ENCODE data around the gene SYT14.

Gene SYT14

DNA sequence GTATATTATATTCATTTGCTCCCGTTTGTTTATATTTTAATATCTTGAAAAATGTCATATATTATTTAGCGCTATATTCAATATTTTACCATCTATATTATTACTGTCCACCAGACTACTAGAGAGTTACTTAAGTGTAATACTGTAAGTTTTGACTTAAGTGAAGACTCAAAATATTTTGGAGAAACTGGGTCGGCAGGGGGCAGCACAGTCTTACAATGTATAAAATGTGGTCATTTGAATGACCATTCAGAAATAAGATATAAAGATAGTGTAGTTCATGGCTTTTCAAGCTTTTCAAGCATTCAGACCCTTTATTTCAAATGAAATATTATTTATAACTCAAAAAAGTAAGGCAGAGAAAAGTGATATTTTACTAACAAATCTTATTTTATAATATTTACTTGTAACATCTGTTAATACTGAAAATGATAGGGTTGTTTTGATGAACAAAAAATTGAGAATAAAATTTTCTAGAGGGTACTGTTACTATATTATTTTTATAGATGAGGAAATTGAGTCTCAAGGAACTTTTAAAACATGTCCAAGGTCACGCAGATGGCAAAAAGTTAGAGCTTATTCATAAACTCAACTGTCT lies 205.5 kb downstream of the SYT14 start:
- POLR2A ChIA-PET, result interaction anchor here (1.3 kb wide), 1 partner anchor 151 kb away, joined by 3 read pairs; no protein-coding TSS in a partner anchor
- no peak for TF ChIP-seq TARDBP (IDR thresholded peaks at IDR 0.05)
- no peak for TF ChIP-seq ZNF384 (IDR thresholded peaks at IDR 0.05)
- TF ChIP-seq L3MBTL2 (conservative IDR thresholded peaks at IDR 0.05), result no peak
- no peak for TF ChIP-seq FOXM1 (IDR thresholded peaks at IDR 0.05; ENCODE audit: borderline replicate concordance)
- TF ChIP-seq, protein P1, sequence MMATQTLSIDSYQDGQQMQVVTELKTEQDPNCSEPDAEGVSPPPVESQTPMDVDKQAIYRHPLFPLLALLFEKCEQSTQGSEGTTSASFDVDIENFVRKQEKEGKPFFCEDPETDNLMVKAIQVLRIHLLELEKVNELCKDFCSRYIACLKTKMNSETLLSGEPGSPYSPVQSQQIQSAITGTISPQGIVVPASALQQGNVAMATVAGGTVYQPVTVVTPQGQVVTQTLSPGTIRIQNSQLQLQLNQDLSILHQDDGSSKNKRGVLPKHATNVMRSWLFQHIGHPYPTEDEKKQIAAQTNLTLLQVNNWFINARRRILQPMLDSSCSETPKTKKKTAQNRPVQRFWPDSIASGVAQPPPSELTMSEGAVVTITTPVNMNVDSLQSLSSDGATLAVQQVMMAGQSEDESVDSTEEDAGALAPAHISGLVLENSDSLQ (IDR thresholded peaks at IDR 0.05), result no peak
- no peak for TF ChIP-seq FOXK2 (IDR thresholded peaks at IDR 0.05)
- no peak for TF ChIP-seq ELF4 (IDR thresholded peaks at IDR 0.05)
- no peak for TF ChIP-seq SUZ12 (IDR thresholded peaks at IDR 0.05)
- TF ChIP-seq FOXA1 (IDR thresholded peaks at IDR 0.05), result no peak
- TF ChIP-seq HDGF (IDR thresholded peaks at IDR 0.05; ENCODE audit: borderline replicate concordance), result no peak
- TF ChIP-seq NFRKB (IDR thresholded peaks at IDR 0.05), result no peak
- no peak for TF ChIP-seq SP1 (IDR thresholded peaks at IDR 0.05)
- TF ChIP-seq LEF1 (IDR thresholded peaks at IDR 0.05; ENCODE audit: borderline replicate concordance), result no peak
- TF ChIP-seq ARNT (IDR thresholded peaks at IDR 0.05), result no peak
- TF ChIP-seq CTBP1 (IDR thresholded peaks at IDR 0.05; ENCODE audit: borderline replicate concordance), result no peak
- no peak for TF ChIP-seq BHLHE40 (IDR thresholded peaks at IDR 0.05; ENCODE audit: borderline replicate concordance)
- DNase-seq (ENCODE audit: extremely low spot score), result peak; percentile 38
- CTCF ChIA-PET, result interaction anchor here (0.8 to 1.0 kb wide), 2 partner anchors 97 to 168 kb away, joined by 4 read pairs; no protein-coding TSS in a partner anchor

DNA sequence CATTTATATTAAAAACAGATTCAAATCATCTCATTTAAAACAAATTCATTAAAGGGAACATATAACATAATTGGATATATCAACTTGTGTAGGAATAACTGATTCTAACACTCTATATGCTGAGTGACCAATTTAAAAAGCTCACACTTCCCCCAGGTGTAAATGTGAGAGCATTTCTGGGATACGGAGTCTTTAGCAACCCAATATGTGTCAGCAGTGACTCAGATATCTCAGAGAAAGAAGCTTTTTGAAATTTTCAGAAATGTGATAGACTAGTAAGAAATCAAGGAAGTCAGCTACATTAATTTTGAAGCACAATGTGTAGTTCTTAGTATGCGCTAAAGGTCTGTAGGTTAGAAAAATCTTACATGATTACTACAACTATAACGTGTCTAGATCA lies 206.7 kb downstream of the SYT14 start:
- TF ChIP-seq CTBP1 (IDR thresholded peaks at IDR 0.05; ENCODE audit: borderline replicate concordance) (no peak), SUZ12 (IDR thresholded peaks at IDR 0.05) (no peak), BHLHE40 (IDR thresholded peaks at IDR 0.05; ENCODE audit: borderline replicate concordance) (no peak), ELF4 (IDR thresholded peaks at IDR 0.05) (no peak), NFRKB (IDR thresholded peaks at IDR 0.05) (no peak), FOXK2 (IDR thresholded peaks at IDR 0.05) (no peak), TARDBP (IDR thresholded peaks at IDR 0.05) (no peak), HDGF (IDR thresholded peaks at IDR 0.05; ENCODE audit: borderline replicate concordance) (no peak), ZNF384 (IDR thresholded peaks at IDR 0.05) (no peak)
- TF ChIP-seq, protein P1 (IDR thresholded peaks at IDR 0.05), result no peak
- POLR2A ChIA-PET, result no interaction called here
- DNase-seq (ENCODE audit: extremely low spot score), result no peak
- CTCF ChIA-PET, result no interaction called here

DNA sequence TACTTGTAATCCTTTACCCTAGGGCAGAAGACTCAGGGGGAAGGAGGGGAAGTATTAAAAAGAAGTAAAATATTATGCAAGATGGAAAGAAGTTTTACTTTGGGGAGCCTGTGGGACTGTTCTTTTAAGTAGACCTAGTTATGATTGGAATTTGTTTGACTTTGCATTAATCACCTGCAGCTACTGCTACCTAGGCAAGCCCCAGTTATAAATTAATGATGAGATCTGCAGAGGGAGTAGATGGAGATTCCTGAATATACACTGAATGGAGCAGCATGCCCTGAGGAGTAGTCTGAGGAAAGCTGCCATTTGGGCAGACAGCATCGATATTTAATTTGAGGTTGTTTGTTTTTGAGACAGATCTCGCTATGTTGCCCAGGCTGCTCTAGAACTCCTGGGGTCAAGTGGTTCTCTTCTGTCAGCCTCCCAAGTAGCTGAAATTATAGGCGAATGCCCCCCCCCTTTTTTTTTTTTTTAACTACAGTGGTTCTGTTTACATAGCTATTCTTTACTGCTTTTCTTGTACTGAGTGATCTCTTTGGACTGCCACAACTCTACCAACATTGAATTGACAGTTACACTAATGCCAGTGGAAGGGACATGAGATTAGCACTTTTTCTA lies 213.1 kb downstream of the SYT14 start:
- POLR2A ChIA-PET, result no interaction called here
- CTCF ChIA-PET, result interaction anchor here (1.1 kb wide), 1 partner anchor 159 kb away, joined by 3 read pairs; no protein-coding TSS in a partner anchor
- DNase-seq (ENCODE audit: extremely low spot score), result no peak

DNA sequence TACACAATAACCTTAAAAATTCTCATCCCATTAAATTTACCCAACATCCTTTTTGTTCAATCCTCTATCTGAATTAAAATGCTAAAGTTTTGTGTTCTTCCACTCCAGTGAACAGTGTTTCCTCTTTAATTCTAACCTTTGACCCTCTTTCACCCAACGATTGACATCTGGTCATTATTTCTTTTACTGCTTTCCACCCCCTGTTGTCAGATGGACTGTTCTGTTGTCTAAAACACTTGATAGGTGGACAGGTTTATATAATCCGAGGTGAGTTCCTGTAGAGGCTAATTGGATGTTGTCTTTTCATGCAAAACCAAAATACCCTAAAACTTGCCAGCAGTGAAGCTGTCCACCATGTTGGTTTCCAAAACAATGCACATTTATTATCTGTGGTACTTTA lies 221.2 kb downstream of the SYT14 start:
- DNase-seq (ENCODE audit: extremely low spot score), result no peak

More for the DNA sequence above, 213.1 kb downstream of the SYT14 start:
- TF ChIP-seq FOXK2 (IDR thresholded peaks at IDR 0.05) (no peak), FOXM1 (IDR thresholded peaks at IDR 0.05; ENCODE audit: borderline replicate concordance) (no peak), LEF1 (IDR thresholded peaks at IDR 0.05; ENCODE audit: borderline replicate concordance) (no peak), HDGF (IDR thresholded peaks at IDR 0.05; ENCODE audit: borderline replicate concordance) (no peak), BHLHE40 (IDR thresholded peaks at IDR 0.05; ENCODE audit: borderline replicate concordance) (no peak), ZNF384 (IDR thresholded peaks at IDR 0.05) (peak; percentile 67; the same call in 1 of the 2 replicates)
- TF ChIP-seq, protein P1 (IDR thresholded peaks at IDR 0.05), result no peak

DNA sequence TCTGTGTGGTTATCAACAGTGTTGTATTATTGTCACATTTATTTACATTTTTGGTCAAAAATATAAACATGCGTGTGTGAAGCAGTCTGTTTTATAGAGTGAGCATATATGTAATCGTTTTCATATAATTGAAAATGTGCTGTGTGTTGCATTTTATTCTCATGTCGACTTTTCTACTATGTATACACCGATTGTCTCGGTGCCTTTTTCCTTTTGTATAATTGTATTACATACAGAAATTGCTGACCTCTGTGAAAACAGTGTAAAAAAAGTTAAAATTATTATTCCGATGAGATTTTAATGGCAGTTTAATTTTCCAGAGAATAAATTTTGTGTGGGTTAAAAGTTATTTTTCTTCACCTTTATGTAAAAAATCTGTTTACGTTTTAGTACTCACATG lies 232.2 kb downstream of the SYT14 start:
- ChIA-PET CTCF (no interaction called here), POLR2A (no interaction called here)
- no peak for DNase-seq (ENCODE audit: extremely low spot score)
- TF ChIP-seq, protein P1 (IDR thresholded peaks at IDR 0.05), result no peak
- TF ChIP-seq ZNF384 (IDR thresholded peaks at IDR 0.05) (no peak), LEF1 (IDR thresholded peaks at IDR 0.05; ENCODE audit: borderline replicate concordance) (no peak), FOXA1 (IDR thresholded peaks at IDR 0.05) (no peak), L3MBTL2 (conservative IDR thresholded peaks at IDR 0.05) (no peak), FOXK2 (IDR thresholded peaks at IDR 0.05) (no peak), CTBP1 (IDR thresholded peaks at IDR 0.05; ENCODE audit: borderline replicate concordance) (no peak), NFRKB (IDR thresholded peaks at IDR 0.05) (no peak), HDGF (IDR thresholded peaks at IDR 0.05; ENCODE audit: borderline replicate concordance) (no peak)

More for the DNA sequence above, 221.2 kb downstream of the SYT14 start:
- POLR2A ChIA-PET, result no interaction called here
- no peak for TF ChIP-seq FOXM1 (IDR thresholded peaks at IDR 0.05; ENCODE audit: borderline replicate concordance)
- TF ChIP-seq BHLHE40 (IDR thresholded peaks at IDR 0.05; ENCODE audit: borderline replicate concordance), result no peak
- TF ChIP-seq, protein P1 (IDR thresholded peaks at IDR 0.05), result no peak
- no peak for TF ChIP-seq CTBP1 (IDR thresholded peaks at IDR 0.05; ENCODE audit: borderline replicate concordance)
- TF ChIP-seq ELF4 (IDR thresholded peaks at IDR 0.05), result no peak
- no peak for TF ChIP-seq FOXA1 (IDR thresholded peaks at IDR 0.05)
- TF ChIP-seq HDGF (IDR thresholded peaks at IDR 0.05; ENCODE audit: borderline replicate concordance), result no peak
- no peak for TF ChIP-seq TARDBP (IDR thresholded peaks at IDR 0.05)
- CTCF ChIA-PET, result no interaction called here

Data from HEK293T (cell line).